Activated T-cell treated with anti-CD3 and anti-CD28 coated beads, Interleukin-2, amount 50 U/mL, for 4 hours (primary cell): ENCODE data around the gene POLD2. TPM values are rescaled to one million over a fixed set of nuclear protein-coding genes. Genes with fewer than 3 reads are reported as not detected.

Experiments
- ATAC-seq, 2 donors: fragments of 200-7000 bp; cut with Tn5 transposase; one replicate each; pipeline ENCODE4 v1.10.0; 2021
- DNase-seq: peaks from one replicate; pipeline ENCODE4 v3.0.0-alpha.2; 2020
- H3K27me3 Mint-ChIP-seq: one replicate; pipeline ENCODE4 v1.8.0; 2021; ENCODE audit warnings: low read depth, mixed read lengths
- H3K36me3 Mint-ChIP-seq: one replicate; pipeline ENCODE4 v1.8.0; 2022; ENCODE audit warnings: mixed read lengths; ENCODE audit not compliant: insufficient read depth
- H3K4me1 Mint-ChIP-seq: one replicate; pipeline ENCODE4 v1.8.0; 2021; ENCODE audit warnings: low read depth, mixed read lengths
- H3K4me3 Mint-ChIP-seq: one replicate; pipeline ENCODE4 v1.8.0; 2021; ENCODE audit warnings: mild to moderate bottlenecking, moderate library complexity, mixed read lengths
- H3K9me3 Mint-ChIP-seq: one replicate; pipeline ENCODE4 v1.8.0; 2021; ENCODE audit warnings: mixed read lengths
- total RNA-seq, 3 donors: library from RNA; stranded (reverse); gene quantifications; one replicate each; pipeline ENCODE4 v1.2.1, GENCODE V29; 2021

Gene POLD2
- total RNA-seq, 3 donors from 2014 or later: 336 to 373 (median 346) TPM

GRCh38 chr7:44157116-44158080, 34.0 kb upstream of the POLD2 start:
- ATAC-seq (no peak), DNase-seq (no peak)
- no peak overlapping the region for H3K4me3 Mint-ChIP-seq
- no peaks in the 10 kb centered on the region for H3K27me3 Mint-ChIP-seq
- no peaks in the 10 kb centered on the region for H3K36me3 Mint-ChIP-seq
- no peaks in the 10 kb centered on the region for H3K4me1 Mint-ChIP-seq
- H3K9me3 Mint-ChIP-seq: no peaks in the 10 kb centered on the region

- H3K27me3 Mint-ChIP-seq: peaks cover 1% of the 10 kb centered on the region
- no peaks in the 10 kb centered on the region for H3K4me1 Mint-ChIP-seq
- ATAC-seq (no peak), DNase-seq (no peak)
- H3K36me3 Mint-ChIP-seq: no peaks in the 10 kb centered on the region
- H3K4me3 Mint-ChIP-seq: no peak overlapping the region
- no peaks in the 10 kb centered on the region for H3K9me3 Mint-ChIP-seq
Measured at GRCh38 chr7:44156453-44157010, 33.2 kb upstream of the POLD2 start.

- no peaks in the 10 kb centered on the region for H3K9me3 Mint-ChIP-seq
- no peak for DNase-seq
- H3K4me1 Mint-ChIP-seq: no peaks in the 10 kb centered on the region
- no peak for ATAC-seq
- H3K36me3 Mint-ChIP-seq: no peaks in the 10 kb centered on the region
- peaks cover 1% of the 10 kb centered on the region for H3K27me3 Mint-ChIP-seq
- H3K4me3 Mint-ChIP-seq: no peak overlapping the region
Measured at GRCh38 chr7:44155191-44156185, 32.1 kb upstream of the POLD2 start.

GRCh38 chr7:44154703-44155102, 31.4 kb upstream of the POLD2 start:
- no peaks in the 10 kb centered on the region for H3K36me3 Mint-ChIP-seq
- H3K9me3 Mint-ChIP-seq: no peaks in the 10 kb centered on the region
- peaks cover 1% of the 10 kb centered on the region for H3K27me3 Mint-ChIP-seq
- no peak for ATAC-seq
- no peak for DNase-seq
- H3K4me3 Mint-ChIP-seq: no peak overlapping the region
- no peaks in the 10 kb centered on the region for H3K4me1 Mint-ChIP-seq

GRCh38 chr7:44153948-44154335, 30.6 kb upstream of the POLD2 start:
- ATAC-seq (no peak), DNase-seq (no peak)
- H3K36me3 Mint-ChIP-seq: no peaks in the 10 kb centered on the region
- H3K27me3 Mint-ChIP-seq: peaks cover 1% of the 10 kb centered on the region
- no peak overlapping the region for H3K4me3 Mint-ChIP-seq
- no peaks in the 10 kb centered on the region for H3K9me3 Mint-ChIP-seq
- no peaks in the 10 kb centered on the region for H3K4me1 Mint-ChIP-seq

- Mint-ChIP-seq H3K4me3 (no peak overlapping the region), H3K4me1 (no peaks in the 10 kb centered on the region), H3K36me3 (no peaks in the 10 kb centered on the region), H3K9me3 (no peaks in the 10 kb centered on the region), H3K27me3 (peaks cover 1% of the 10 kb centered on the region)
- ATAC-seq: no peak
- no peak for DNase-seq
Measured at GRCh38 chr7:44152971-44153947, 29.9 kb upstream of the POLD2 start.

GRCh38 chr7:44151956-44152355, 28.6 kb upstream of the POLD2 start:
- Mint-ChIP-seq H3K27me3 (peaks cover 1% of the 10 kb centered on the region), H3K4me3 (no peak overlapping the region), H3K4me1 (no peaks in the 10 kb centered on the region), H3K9me3 (no peaks in the 10 kb centered on the region), H3K36me3 (no peaks in the 10 kb centered on the region)
- ATAC-seq: no peak
- DNase-seq: no peak

GRCh38 chr7:44150966-44151941, 27.9 kb upstream of the POLD2 start:
- H3K9me3 Mint-ChIP-seq: no peaks in the 10 kb centered on the region
- no peaks in the 10 kb centered on the region for H3K4me1 Mint-ChIP-seq
- no peak for ATAC-seq
- H3K27me3 Mint-ChIP-seq: peaks cover 1% of the 10 kb centered on the region
- H3K4me3 Mint-ChIP-seq: no peak overlapping the region
- no peak for DNase-seq
- H3K36me3 Mint-ChIP-seq: no peaks in the 10 kb centered on the region

- H3K9me3 Mint-ChIP-seq: no peaks in the 10 kb centered on the region
- no peak overlapping the region for H3K4me3 Mint-ChIP-seq
- H3K4me1 Mint-ChIP-seq: no peaks in the 10 kb centered on the region
- no peak for DNase-seq
- H3K36me3 Mint-ChIP-seq: no peaks in the 10 kb centered on the region
- no peak for ATAC-seq
- H3K27me3 Mint-ChIP-seq: peaks cover 2% of the 10 kb centered on the region
Measured at GRCh38 chr7:44150466-44150832, 27.1 kb upstream of the POLD2 start.

- DNase-seq (no peak), ATAC-seq (no peak)
- H3K36me3 Mint-ChIP-seq: no peaks in the 10 kb centered on the region
- H3K27me3 Mint-ChIP-seq: peaks cover 7% of the 10 kb centered on the region
- peaks cover 4% of the 10 kb centered on the region for H3K4me1 Mint-ChIP-seq
- no peaks in the 10 kb centered on the region for H3K9me3 Mint-ChIP-seq
- H3K4me3 Mint-ChIP-seq: no peak overlapping the region
Measured at GRCh38 chr7:44149571-44150465, 26.5 kb upstream of the POLD2 start.

GRCh38 chr7:44148961-44149536, 25.7 kb upstream of the POLD2 start:
- ATAC-seq (no peak), DNase-seq (no peak)
- peaks cover 10% of the 10 kb centered on the region for H3K27me3 Mint-ChIP-seq
- H3K4me1 Mint-ChIP-seq: peaks cover 4% of the 10 kb centered on the region
- no peaks in the 10 kb centered on the region for H3K36me3 Mint-ChIP-seq
- no peaks in the 10 kb centered on the region for H3K9me3 Mint-ChIP-seq
- no peak overlapping the region for H3K4me3 Mint-ChIP-seq
